Stimulated activated CD4-positive, alpha-beta T cell treated with anti-CD3 and anti-CD28 coated beads, Interleukin-1b, Interleukin-23, amount 100 ng/mL, for 4 hours (primary cell): ENCODE data around the gene ZNF470.

ENCODE experiments used
- DNase-seq, 2 donors: peaks; one replicate each; pipeline ENCODE4 v3.0.0-alpha.2; 2020; ENCODE audit warnings: low read depth in 2 of 2

The ZNF470 gene

GRCh38 chr19:56608274-56608964 lies 41.2 kb downstream of the ZNF470 start:
- no peak for DNase-seq

GRCh38 chr19:56611288-56611687 lies 44.0 kb downstream of the ZNF470 start:
- no peak for DNase-seq

- DNase-seq = no peak
Measured at GRCh38 chr19:56612737-56613136, 45.5 kb downstream of the ZNF470 start.

GRCh38 chr19:56613639-56614038 lies 46.4 kb downstream of the ZNF470 start:
- DNase-seq = no peak

- no peak for DNase-seq
Measured at GRCh38 chr19:56617531-56617930, 50.3 kb downstream of the ZNF470 start.

- DNase-seq = no peak
Measured at GRCh38 chr19:56619121-56619520, 51.9 kb downstream of the ZNF470 start.

GRCh38 chr19:56622374-56622773 lies 55.1 kb downstream of the ZNF470 start:
- no peak for DNase-seq

- no peak for DNase-seq
Measured at GRCh38 chr19:56623006-56623405, 55.7 kb downstream of the ZNF470 start.

- DNase-seq = no peak
Measured at GRCh38 chr19:56625708-56626107, 58.4 kb downstream of the ZNF470 start.

GRCh38 chr19:56633021-56633420 lies 65.8 kb downstream of the ZNF470 start:
- no peak for DNase-seq

GRCh38 chr19:56637976-56638555 lies 70.8 kb downstream of the ZNF470 start:
- peak in 1 of 2 donors; percentile 6 for DNase-seq
